Ishikawa (cell line): ENCODE results near the gene AP4M1.

Experiments used
- EP300 ChIP-seq: IDR thresholded peaks from 2 replicates; pipeline ENCODE4 v1.6.1; 2012; ENCODE audit warnings: borderline replicate concordance
- FOXM1 ChIP-seq: IDR thresholded peaks from 2 replicates; pipeline ENCODE4 v1.6.1; 2012; ENCODE audit warnings: low read depth, borderline replicate concordance
- RAD21 ChIP-seq: IDR thresholded peaks from 2 replicates; pipeline ENCODE4 v1.6.1; 2012; ENCODE audit warnings: low read depth
- TAF1 ChIP-seq: IDR thresholded peaks from 2 replicates; pipeline ENCODE4 v1.6.1; 2012; ENCODE audit warnings: low read depth, mild to moderate bottlenecking
- TCF12 ChIP-seq: IDR thresholded peaks from 2 replicates; pipeline ENCODE4 v1.6.1; 2012; ENCODE audit warnings: low read depth
- TEAD4 ChIP-seq: IDR thresholded peaks from 2 replicates; pipeline ENCODE4 v1.6.1; 2012
- YY1 ChIP-seq: IDR thresholded peaks from 2 replicates; pipeline ENCODE4 v1.6.1; 2012; ENCODE audit warnings: low read depth
- TF ChIP-seq, protein P1 (sequence below): IDR thresholded peaks from 2 replicates; pipeline ENCODE4 v1.6.1; 2012
- TF ChIP-seq, protein P2 (sequence below): IDR thresholded peaks from 2 replicates; pipeline ENCODE4 v1.6.1; 2012

DNA sequence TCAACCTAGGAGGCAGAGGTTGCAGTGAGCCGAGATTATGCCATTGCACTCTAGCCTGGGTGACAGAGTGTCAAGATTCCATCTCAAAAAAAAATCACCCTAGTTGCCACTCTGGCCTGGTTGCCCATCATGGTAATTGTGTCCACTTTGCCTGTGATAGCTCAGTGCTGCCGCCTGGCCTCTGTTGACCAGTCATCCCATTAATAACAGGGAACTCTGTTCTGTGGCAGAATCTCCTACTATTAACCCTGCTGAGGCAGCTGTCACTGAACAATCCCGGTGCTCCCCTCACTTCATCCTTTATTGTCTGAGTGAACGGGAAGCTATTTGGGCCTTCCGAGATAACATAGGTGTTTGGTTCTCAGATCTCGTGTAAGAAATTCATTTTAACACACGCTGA is 34.5 kb upstream of the AP4M1 start:
- TF ChIP-seq, protein P1, sequence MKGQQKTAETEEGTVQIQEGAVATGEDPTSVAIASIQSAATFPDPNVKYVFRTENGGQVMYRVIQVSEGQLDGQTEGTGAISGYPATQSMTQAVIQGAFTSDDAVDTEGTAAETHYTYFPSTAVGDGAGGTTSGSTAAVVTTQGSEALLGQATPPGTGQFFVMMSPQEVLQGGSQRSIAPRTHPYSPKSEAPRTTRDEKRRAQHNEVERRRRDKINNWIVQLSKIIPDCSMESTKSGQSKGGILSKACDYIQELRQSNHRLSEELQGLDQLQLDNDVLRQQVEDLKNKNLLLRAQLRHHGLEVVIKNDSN: no peak
- no peak for TF ChIP-seq YY1
- TF ChIP-seq EP300: no peak
- TF ChIP-seq TAF1: no peak
- no peak for TF ChIP-seq TEAD4
- no peak for TF ChIP-seq FOXM1
- TF ChIP-seq, protein P2, sequence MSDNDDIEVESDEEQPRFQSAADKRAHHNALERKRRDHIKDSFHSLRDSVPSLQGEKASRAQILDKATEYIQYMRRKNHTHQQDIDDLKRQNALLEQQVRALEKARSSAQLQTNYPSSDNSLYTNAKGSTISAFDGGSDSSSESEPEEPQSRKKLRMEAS: no peak
- TF ChIP-seq RAD21: no peak
- TF ChIP-seq TCF12: no peak
